Inflammatory macrophage (primary cell): ENCODE results near the gene NTRK2.

ENCODE experiments used
- DNase-seq, 2 donors: peaks; one replicate each; pipeline ENCODE4 v3.0.0-alpha.2; 2020 to 2022

Gene NTRK2

DNA sequence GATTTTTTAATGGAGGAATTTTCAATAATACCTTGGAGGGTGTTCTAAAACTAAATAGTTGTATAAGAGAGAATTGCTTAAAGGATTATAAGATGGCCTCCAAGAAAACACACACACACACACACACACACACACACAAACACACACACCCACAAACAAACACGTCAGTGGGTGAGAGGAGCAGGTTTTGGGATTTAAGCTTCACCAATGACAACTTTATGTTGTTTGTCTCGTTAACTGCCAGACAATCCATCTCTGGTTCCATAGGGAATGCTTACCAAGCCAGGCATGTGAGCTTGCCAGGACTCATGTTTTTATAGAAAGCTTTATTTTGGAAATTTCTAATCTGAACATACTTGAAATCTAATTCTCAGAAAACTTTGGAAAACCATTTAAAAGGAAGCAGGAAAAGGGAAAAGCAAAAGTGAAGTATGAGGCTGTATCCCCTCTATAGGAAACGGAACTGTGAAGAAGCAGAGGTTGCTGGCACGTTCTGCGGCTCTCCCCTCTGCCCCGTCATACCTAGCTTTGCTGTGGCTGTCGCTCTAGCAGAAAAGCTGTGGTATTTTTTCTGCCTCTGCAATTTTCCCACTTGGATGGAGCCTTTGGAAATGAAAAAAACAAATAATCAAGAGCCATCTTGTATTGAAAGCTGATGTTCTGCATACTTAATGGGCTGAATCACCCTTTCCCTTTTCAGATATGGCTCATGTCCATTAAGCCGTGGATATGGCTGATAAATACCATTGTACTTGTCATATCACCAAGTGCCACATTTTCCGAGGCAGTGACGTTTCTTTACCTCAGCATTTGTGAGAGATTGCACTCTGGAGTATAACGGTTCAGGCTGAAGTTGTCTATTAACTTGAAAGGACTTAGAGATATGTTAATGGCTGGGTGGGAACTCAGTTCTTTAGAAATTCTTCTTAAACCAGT lies 112.7 kb downstream of the NTRK2 start:
- DNase-seq = no peak

DNA sequence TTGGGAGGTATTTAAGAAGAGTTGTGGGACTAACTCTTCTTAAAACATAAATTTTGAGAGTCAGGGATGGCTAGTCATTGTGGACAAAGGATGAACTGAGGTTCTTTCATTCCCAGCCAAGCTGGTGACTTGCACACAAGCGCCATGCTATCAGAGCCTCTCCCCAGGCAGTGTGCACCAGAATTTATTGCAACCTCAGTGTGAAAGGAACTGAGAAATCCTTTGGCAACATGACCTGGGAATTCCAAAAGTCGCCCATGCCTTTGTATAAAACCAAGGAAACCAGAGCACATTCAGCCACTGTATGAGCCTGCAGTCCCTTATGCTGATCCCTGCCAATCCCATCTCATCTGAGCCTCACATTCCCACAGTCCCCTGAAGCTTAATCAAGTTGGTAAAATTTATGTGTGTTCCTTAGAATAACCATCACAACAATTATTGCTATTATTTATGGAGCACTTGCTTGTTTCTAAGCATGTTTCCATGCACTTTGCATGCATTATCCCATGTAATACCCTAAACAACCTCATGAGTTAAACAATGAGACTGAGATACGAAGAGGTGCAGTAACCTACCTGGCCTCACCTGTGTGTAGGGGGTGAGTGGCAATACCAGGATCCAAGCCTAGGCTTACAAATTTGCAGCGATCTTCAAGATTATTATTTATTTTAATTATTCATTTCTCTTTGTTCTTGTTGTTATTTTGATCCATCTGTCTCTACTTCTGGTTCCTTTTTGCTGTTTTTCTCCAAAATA lies 116.4 kb downstream of the NTRK2 start:
- no peak for DNase-seq

- no peak for DNase-seq
These were observed 119.4 kb downstream of the NTRK2 start for GRCh38 chr9:84788803-84789462.

DNA sequence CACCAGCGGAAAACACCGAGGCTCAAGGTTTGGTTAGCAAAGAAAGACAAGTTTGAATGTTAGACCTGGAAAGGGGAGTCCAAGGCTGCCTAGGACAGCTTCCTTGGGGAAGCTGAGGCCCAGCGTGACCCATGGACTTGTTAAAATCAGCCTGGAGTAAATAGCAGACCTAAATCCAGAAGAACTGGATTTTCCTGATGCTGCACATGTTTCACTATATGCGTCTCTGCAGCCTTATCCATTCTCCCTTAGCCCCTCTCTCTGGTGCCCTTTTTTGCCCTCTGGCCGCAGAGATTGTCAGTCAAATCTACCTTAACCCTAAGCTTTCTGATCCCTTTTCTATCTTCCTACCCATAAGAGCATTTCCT lies 119.9 kb downstream of the NTRK2 start:
- no peak for DNase-seq

DNA sequence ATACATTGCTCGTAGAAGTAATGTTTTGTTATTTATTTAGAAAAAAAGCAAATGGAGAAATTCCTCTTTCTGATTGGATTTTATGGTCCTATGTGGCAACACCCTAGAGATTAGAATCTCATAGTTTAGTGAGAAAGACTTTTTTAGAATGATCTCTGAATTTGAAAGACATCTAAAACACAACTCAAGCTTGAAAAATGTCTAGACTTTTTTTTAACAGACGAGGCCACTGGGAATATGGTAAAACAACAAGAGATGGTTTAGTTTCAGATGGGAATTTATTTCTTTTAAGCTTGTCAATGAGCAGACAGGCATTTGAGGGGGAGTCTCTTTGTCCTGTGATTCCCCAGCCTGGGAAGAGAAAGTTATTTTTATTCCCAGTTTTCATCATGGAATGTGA lies 122.1 kb downstream of the NTRK2 start:
- DNase-seq = no peak

- no peak for DNase-seq
These were observed 123.7 kb downstream of the NTRK2 start for GRCh38 chr9:84793251-84793650.

- no peak for DNase-seq
These were observed 125.6 kb downstream of the NTRK2 start for GRCh38 chr9:84794981-84795637.

GRCh38 chr9:84796404-84796803 lies 126.9 kb downstream of the NTRK2 start:
- DNase-seq = no peak

DNA sequence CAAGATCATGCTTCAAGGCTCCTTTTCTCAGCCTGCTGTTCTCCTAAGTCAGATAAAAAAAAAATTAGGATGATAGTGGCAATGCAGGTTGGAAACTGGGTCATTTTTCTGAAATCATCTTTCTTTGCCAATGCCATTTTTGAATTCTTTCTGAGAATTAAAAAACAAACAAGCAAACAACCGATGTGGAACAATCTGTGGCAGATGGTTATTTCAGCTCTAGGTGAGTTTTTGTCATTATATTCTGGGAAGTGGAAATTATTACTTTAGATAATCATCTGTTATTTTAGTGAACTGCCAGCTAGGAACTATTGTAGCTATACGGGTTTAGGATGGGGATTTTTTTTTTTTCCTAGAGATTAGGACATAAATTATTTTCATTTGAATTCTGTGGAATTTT lies 129.7 kb downstream of the NTRK2 start:
- no peak for DNase-seq

- DNase-seq = no peak
These were observed 135.6 kb downstream of the NTRK2 start for GRCh38 chr9:84804951-84805694.

DNA sequence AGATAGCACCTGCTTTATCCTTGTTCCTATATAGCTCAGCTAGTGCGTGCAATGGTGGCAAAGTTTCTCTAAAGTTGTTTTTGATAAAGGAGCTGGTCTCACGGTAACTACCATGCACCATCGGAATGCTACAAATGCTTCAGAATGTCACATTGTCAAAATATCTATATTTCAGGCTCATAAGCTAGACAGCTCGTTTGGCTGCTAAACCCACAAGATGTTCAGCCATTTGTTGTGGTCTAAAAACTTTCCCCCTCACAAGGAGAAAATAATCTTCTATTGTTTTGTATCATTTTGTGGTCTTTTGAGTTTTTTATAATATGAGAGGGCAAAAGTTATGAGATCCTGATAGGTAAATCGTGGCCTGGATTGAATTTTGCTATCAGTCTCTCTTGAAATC lies 137.9 kb downstream of the NTRK2 start:
- no peak for DNase-seq

DNA sequence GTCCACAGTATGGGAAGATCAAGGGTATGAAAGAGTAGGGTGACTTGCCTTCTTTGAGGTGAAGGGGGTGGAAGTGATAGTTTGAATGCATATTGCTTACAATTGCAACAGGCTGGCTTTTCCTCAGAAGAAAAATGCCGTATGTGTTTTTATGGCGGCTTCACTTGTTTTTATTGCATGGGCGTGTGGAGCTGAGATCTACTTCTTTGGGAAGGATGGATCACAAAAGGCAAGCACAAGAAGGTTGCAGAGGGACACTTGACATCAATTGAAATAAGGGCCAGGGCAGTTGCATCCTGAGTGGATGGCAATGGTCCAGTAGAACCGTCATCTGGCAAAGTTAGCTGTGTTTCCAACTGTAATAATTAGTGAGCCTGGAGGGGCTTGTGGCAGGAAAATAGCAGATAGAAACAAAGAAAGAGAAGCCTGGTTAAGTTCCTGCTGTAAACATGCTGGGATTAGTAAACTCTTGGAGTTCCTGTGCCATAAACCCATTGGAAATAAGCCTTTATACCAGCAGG lies 138.4 kb downstream of the NTRK2 start:
- no peak for DNase-seq

DNA sequence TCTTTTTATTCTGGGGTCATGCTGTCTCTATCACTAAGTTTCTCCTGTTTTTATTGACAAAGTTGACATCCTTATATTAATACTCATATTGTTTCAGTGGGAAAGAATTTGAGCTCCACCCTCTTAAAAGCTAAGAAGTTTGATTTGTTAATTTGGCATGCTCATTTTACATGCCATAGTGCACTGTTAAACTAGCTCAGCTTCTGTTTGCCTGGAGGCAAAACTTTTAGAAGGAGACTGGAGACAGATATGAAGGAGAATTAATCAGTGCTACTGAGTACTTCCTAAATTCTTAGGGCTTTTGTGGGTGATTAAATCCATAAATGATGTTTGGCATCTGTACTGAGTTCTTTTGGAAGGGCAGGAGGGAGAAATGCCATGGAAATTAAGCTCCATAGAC lies 138.9 kb downstream of the NTRK2 start:
- DNase-seq = no peak

GRCh38 chr9:84811072-84811750 lies 141.7 kb downstream of the NTRK2 start:
- no peak for DNase-seq

GRCh38 chr9:84811751-84812074 lies 142.2 kb downstream of the NTRK2 start:
- no peak for DNase-seq

GRCh38 chr9:84812355-84812754 lies 142.8 kb downstream of the NTRK2 start:
- DNase-seq = no peak

DNA sequence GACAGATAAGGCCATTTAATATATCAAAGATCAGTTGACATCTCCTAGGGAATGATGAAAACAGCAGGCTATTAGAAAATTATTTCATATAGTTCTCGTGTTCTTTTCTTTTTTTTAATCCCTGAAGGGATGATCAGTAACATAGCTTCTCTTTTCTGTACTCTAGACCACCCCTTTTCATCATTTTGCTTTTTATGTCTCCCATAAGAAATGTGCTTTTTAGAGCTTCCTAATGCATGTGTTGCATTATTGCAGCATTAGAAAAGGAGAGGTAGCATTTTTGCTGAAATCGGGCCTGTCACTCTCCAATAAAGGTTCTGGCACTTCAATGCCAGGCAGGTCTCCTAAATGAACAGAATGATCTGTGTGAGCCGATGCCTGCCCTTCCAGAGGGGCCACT lies 143.3 kb downstream of the NTRK2 start:
- no peak for DNase-seq

DNA sequence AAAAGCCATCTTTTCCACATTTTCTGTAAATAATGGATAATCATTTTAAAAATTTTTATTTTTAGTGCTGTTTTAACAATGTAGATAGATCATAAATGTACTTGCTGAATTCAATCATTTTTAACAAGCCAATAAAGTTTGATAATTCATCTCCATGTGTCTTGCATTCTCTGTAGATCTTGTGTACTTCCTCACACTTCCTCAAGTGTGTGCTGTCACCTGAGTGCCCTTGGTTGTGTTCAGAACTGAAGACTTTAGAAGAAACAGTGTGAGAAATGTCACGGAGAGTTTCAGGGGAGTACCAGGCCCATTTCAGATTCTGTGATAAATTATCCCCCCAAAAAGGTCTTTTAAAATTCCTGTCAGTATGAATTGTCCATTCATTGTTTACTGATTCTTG lies 146.0 kb downstream of the NTRK2 start:
- no peak for DNase-seq

DNA sequence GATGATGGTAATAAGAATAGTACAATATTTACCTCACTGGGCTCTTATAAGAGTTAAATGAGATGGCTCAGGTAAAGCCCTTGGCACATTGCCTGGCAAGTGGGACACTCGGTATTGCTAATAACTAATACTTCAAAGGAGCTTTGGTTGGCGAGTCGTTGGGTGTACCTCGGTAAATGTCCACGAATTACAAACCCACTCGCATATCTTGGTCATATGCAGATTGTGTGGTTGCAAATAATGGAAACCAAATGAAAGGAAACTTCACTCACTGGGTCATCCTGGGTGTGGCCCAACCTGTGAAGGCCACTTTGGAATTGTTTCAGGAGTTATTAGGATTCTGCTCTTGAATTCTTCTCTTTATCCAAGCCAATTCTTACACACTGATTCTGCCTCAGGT lies 147.5 kb downstream of the NTRK2 start:
- no peak for DNase-seq

DNA sequence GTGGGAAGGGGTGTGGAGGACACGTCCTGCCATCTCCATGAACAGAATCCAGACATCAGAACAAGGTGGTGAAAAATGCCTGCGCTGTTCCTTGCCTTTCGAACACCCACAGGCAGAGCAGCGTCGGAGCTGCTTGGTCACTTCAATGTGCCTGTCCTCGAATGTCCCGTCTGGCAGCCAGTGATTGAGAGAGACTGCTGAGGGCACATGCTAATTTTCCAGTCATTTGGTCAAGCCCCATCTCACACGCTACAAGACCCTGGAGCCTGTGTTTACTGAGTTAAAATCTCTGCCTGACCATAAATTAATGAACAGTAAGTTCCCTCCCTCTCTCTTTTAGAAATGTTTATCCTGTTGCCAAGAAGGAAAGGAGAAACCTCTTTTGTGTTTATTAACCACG lies 149.3 kb downstream of the NTRK2 start:
- DNase-seq = no peak

- no peak for DNase-seq
These were observed 150.0 kb downstream of the NTRK2 start for GRCh38 chr9:84819491-84819991.
